Measurements from ENCODE around the gene TSPAN19. TPM values are rescaled to one million over a fixed set of nuclear protein-coding genes. Genes with fewer than 3 reads are reported as not detected.

Gene TSPAN19
- total and polyA plus RNA-seq, 2 donors (not counting 3 experiments of a cell fraction or from before 2014, with no cell fraction given), result not detected

Other genes starting within 250 kb of the TSPAN19 start
- gene SLC6A15, start 123.5 kb downstream of the TSPAN19 start, total RNA-seq, result 0.24 and 1.1 TPM in 2 replicates
- 0.03 TPM in 1 of 2 replicates, not detected in the other for gene SLC6A15, start 123.5 kb downstream of the TSPAN19 start, polyA plus RNA-seq
- gene LRRIQ1, start 74 bp upstream of the TSPAN19 start, total RNA-seq, result 0.20 and 0.21 TPM in 2 replicates
- 0.06 and 0.08 TPM in 2 replicates for gene LRRIQ1, start 74 bp upstream of the TSPAN19 start, polyA plus RNA-seq
- gene ALX1, start 243.9 kb upstream of the TSPAN19 start, total RNA-seq, result 2.2 and 3.4 TPM in 2 replicates
- 3.5 TPM in 2 replicates for gene ALX1, start 243.9 kb upstream of the TSPAN19 start, polyA plus RNA-seq